ENCODE measurements around the gene AKR1C4.
"Not testable (repeated sequence)": the region's sequence is repeated elsewhere in the genome, so short reads cannot be mapped to it uniquely, and the experiment has no call there.

The AKR1C4 gene

DNA sequence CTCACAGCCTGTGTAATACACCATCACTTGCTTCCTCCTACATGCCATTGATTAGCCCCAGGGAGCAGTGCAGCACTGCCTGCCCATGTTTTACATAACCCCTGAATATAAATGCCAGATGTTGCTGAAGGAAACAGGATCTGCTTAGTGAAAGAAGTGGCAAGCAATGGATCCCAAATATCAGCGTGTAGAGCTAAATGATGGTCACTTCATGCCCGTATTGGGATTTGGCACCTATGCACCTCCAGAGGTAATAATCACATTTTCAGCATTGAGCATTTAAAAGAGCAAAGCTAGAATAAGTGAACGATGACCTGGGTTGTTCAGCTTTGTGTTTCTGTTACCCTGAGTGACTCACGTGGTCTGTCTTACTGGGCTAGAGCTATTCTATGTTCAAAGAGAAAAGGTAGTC lies at the start of gene AKR1C4:
Gene AKR1C4 (plus strand): TSS at position 136 of the 412 bp plus-strand sequence. CDS start 31 bp downstream, at position 167.
- no peak for DNase-seq

DNA sequence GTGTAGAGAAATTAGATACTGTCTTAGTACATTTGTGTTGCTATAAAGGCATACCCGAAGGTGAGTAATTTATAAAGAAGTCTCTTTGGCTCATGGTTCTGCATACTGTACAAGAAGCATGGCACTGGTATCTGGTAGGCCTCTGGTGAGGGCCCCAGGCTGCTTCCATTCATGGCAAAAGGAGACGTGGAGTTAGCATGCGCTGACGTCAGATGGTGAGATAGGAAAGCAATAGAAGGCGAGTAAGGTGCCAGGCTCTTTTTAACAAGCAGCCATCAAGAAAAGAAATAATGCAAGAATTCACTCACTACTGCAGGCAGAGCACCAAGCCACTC lies 49.8 kb upstream of the AKR1C4 start:
- no peak for DNase-seq

DNA sequence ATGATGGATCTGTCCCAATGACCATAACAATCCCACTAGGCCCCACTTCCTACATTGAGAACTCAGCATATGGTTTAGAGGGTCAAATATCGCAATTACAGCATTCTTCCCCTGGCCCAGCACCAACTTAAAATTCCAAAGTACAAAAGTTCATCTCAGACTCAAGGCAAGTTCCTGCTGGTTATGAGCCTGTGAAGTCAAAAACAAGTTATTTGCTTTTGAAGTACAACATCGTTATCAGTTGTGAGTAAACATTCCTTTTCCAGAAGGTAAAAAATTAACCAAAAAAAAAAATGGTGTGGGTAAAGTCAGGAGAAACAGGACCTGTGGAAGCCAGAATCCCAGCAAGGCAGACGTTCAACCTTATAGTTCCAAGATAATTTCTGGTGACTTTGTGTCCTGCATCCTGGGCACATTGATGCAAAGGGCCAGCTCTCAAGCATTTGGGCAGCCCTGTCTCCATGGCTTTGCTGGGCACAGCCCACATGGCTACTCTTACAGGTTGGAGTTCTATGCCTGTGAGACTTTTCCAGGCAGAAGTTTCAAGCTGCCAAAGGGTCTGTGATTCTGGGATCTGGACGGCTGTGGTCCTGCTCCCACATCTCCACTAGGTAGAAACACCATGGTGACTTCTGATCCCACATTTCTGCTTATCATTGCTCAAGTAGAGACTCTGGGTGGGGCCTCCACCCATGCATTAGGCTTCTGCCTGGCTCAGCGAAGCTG lies 49.2 kb upstream of the AKR1C4 start:
- DNase-seq: no peak

DNA sequence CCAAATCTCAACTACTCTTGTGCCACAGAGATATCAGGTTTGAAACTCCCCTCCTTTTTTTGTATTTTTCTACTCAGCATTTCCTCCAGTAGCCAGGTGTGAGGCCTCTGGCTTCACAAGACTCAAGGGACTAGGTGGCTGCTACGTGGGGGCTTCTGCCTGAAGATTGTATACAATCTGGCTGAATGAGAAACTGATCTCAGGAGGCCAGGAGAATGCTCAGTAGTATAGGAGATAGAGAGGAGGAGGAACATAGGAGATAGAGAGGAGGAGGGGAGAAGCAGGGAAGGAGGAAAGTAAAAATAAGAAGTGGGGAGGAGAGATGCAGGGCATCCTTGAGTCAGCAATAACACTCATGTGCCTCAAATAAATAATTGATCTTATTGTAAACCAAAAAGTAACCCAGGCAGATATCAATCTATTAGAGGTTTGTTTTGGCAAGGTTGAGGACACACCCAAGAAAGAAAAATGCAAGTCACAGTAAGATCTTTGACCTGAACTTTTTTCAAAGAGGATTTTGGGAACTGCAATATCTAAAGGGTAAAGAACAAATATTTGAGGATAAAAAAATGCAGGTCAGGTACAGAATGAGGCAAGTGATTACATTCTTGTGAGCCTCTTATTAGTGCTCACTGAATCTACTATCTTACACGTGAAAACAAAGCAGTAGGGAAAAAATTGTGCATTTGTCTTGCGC lies 48.5 kb upstream of the AKR1C4 start:
- no peak for DNase-seq

DNA sequence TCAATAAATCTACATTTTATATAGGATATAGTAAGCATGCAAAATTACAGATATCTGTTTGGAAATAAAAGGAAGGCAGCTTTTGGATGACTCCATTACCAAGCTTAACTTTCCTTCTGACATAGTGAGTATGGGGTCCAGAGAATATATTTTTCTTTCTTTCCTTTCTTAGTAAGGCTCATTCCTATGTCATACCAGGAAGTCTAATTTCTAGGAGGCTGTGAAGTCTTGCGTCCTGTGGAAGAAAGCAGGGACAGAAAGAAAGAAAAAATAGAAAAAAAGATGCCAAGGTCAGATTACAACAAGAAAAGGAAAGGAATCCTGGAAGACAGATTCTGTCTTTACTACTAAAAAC lies 48.0 kb upstream of the AKR1C4 start:
- no peak for DNase-seq

DNA sequence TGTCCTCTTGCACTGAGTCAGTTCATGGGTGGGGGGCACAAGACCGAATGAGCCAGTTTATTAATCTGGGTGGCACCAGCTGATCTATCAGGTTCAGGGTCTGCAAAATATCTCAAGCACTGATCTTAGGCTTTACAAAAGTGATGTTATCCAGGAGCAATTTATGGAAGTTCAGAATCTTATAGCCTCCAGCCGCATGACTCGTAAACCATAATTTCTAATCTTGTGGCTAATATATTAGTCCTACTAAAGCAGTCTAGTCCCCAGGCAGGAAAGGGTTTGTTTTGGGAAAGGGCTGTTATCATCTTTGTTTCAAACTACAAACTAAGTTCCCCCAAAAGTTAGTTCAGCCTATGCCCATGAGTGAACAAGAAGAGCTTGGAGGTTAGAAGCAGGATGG lies 45.6 kb upstream of the AKR1C4 start:
- no peak for DNase-seq

DNA sequence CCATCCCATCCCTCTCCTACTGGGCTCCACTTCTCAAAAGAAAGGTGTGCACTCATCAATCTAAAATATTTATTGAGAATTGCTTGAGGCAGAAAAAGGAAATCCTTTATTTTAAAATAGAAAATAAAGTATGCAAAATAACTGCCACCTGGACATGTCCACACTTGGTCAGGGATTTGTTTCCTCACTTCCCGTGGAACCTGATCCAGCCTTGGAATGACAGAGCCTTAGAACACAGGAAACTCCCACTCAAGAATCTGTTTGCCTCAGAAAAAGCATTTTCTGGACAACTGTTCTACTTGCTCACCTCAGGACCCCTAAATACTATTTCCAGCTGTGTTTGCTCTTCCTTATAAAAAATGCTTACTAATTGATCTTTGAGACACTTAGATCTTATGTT lies 40.7 kb upstream of the AKR1C4 start:
- DNase-seq: no peak

DNA sequence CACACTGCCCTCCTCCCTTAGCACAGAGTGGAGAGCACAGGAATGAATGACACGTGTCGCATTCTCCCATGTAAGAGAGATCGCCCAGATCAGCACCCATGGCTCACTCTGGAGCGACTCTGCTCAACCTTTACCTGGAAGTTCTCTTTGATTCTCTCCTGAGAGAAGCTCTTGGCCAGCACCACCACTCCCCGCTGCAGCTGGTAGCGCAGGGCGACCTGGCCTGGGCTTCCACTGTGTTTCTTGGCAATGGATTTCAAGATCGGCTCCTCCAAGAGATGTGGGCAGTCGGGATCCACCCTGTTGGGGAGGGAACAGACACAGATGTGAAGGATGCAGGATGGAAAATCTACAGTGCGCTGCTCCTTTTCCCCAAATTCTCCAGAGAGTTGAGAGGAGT lies 39.1 kb upstream of the AKR1C4 start:
- DNase-seq: no peak

DNA sequence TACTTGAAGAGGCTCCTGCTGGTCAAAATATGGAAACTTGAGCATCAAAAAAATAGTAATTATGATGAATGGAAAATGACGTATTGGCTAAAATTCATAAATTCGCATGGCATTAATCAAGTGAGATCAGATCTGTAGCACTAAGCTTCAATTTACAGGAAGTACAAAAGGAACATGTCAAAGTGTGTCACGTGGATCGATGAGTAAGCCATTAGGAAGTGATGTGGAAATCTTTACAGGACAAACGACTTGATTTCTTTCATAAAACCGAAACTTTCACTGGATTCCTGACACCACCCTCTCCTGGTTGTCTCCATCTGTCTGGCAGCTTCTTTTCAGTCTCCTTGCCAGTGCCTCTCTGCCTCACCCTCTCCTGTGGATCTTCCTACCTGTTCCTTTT lies 37.5 kb upstream of the AKR1C4 start:
- no peak for DNase-seq

DNA sequence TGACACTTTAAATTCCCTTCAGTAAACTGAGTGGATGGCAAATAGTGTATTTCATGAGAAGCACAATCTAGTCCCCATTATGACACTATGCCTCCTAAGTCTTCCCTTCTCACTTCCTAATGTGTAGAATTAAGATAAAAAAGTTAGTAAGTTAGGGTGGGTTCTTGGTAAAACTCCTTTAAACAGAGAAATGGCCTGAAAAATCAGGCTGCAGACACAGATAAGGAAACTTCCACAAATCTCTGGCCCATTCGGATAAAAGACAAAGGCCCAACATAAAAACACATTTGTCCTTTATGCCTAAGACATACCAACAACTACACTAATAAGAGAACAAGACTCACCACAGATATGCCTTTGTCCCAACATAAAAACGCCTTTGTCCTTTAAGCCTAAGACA lies 33.1 kb upstream of the AKR1C4 start:
- DNase-seq: no peak

DNA sequence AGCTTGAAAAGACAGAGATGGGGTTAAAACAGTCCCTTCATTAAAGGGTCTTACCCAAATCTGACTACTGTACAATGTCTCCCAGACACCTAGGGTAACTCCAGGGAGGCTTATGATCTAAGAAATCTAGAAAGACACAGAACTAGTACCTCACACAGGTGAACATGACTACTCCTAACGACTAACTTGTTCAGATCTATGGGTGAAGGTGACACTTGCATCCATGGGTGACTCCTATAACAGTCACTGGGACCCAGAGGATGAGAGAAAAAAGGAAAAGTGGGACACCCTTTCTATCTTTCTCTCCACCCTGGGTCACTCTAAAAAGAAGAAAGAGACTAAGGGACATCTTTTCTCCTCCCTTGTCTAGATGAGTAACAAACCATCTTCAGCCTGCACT lies 30.9 kb upstream of the AKR1C4 start:
- DNase-seq: no peak

DNA sequence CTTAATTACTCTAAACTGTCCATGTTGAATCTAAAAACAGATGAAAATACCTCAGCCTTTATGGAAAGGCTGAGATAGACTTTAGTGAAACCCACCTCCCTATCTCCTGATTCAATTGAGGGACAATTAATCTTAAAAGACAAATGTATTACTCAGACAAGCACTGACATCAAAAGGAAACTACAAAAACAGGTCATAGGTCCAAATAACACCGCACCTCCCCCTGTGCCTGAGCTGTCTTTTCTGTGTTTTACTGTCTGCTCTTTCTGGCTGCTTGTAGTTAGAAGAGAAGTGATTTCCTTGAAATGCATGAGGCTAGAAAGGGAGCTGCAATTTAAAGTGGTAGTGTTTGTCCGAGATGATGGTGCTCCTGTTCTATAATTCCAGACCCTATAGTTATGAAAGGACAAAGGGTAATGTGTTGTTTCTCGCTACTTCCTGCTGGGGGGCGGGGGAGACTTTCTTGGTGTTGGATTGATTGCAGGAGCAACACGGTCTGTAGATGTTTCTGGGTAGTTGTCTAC lies 27.7 kb upstream of the AKR1C4 start:
- peak in 1 of 4 experiments; percentile 2 for DNase-seq

DNA sequence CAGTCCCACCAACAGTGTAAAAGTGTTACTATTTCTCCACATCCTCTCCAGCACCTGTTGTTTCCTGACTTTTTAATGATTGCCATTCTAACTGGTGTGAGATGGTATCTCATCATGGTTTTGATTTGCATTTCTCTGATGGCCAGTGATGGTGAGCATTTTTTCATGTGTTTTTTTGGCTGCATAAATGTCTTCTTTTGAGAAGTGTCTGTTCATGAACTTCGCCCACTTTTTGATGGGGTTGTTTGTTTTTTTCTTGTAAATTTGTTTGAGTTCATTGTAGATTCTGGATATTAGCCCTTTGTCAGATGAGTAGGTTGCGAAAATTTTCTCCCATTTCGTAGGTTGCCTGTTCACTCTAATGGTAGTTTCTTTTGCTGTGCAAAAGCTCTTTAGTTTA lies 21.1 kb upstream of the AKR1C4 start:
- DNase-seq: not testable (repeated sequence)

DNA sequence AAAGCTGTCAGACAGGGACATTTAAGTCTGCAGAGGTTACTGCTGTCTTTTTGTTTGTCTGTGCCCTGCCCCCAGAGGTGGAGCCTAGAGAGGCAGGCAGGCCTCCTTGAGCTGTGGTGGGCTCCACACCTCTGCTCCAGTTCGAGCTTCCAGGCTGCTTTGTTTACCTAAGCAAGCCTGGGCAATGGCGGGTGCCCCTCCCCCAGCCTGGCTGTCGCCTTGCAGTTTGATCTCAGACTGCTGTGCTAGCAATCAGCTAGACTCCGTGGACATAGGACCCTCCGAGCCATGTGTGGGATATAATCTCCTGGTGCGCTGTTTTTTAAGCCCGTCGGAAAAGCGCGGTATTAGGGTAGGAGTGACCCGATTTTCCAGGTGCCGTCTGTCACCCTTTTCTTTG lies 16.1 kb upstream of the AKR1C4 start:
- DNase-seq: not testable (repeated sequence)

DNA sequence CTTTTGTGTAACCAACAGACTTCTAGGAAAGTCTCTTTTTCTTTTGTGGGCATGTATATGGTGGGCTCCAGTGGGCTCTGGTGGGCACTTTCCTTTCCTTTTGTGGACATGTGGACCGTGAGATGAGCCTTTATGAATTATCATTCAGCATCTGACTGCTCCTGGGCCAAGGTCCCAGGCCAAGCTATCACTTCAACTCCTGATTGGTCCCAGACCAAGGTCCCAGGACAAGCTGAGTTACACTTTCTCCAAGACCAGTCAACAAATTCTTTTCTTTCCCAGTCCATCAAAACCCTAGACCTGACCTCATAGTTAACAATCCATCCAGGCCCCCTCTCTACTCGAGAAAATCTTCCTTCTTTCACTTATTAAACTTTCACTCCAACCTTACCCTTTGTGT lies 12.7 kb upstream of the AKR1C4 start:
- no peak for DNase-seq

DNA sequence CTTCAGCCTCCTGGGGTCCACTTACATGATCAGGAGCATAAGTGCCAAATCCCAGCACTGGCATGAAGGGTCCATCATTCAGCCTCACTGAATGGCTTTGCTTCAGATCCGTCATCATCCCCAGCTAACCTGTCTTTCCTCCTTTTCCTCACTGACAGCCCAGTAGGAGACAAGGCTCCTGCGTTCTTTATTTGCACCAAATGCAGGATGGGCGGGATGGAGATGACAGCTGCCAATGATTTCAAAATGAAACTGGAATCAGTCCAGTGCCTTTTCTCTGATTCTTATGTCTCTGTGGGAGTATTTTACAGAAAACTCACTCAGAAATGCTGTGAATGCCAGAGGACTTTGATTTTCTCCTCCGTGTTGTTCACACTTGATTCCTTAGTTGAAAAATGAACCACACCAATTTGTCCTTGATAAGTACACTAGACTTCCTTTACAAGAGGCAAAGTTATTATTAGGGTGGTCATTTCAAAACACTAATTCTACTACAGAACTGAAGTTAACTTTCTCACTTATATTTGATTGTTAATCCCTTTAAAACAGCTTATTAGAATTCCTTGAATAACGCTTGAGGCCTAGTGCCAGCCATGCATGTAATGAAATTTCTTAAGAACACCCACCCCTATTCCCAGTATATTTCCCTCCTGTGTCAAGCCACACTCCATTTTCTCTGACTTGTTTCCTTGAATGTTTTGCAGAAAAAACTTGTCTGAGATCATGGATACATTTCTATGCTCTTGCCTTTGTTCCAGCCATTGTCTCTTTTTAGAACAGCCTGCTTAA lies 11.5 kb upstream of the AKR1C4 start, which contains the start of gene AKR1C8:
Gene AKR1C8 (minus strand): TSS at position 164 of the 789 bp plus-strand sequence. CDS start 46 bp downstream, at position 118.
- no peak for DNase-seq

DNA sequence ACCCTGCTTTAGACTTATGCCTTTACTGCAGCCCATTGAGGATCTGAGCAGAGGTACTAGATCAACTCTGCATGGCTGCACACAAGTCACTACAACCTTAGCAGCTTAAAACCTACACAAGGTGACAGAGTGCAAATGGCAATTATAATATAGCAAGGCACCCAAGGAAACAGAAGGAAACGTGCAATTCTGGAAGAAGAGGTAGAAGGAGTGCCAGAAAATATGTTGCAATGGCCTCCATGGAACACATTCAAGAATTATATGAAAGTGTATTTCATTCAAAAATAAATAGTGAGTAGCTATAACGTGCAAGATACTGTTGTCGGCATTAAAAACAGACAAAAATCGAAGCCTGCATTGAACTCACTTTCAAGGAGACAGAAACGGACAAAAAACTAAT lies 8.8 kb upstream of the AKR1C4 start:
- DNase-seq: no peak

DNA sequence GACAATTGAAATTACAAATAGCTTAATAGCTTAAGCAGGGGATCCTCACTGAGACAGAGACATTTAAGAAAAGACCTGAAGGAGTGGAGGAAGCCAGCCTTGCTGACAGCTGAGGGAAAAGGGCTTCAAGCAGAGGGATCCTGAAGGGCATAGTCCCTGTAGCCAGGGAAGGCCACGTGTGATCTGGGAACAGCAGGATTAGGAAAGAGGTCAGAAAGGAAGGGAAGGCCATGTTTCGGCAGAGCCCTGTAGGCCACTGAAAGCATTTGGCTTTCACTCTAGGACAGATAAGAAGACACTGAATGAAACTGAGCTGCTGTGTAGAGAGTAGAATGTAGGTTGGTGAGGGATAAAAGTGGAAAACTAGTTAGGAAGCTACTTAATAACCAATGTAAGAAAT lies 8.3 kb upstream of the AKR1C4 start:
- no peak for DNase-seq

DNA sequence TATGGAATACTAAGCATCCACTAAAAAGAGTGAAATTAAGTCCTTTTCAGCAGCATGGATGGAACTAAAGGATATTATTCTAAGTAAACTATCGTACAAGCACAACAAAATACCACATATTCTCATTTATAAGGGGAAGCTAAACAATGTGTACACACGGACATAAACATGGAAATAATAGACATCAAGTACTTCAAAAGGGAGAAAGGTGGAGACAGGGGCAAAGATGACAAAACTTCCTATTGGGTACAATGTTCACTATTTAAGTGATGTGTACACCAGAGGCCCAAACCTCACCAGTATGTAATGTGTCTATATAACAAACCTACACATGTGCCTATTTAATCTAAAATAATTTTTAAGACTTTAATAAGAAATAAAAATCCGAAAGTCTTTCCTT lies 2.2 kb upstream of the AKR1C4 start:
- DNase-seq: no peak

DNA sequence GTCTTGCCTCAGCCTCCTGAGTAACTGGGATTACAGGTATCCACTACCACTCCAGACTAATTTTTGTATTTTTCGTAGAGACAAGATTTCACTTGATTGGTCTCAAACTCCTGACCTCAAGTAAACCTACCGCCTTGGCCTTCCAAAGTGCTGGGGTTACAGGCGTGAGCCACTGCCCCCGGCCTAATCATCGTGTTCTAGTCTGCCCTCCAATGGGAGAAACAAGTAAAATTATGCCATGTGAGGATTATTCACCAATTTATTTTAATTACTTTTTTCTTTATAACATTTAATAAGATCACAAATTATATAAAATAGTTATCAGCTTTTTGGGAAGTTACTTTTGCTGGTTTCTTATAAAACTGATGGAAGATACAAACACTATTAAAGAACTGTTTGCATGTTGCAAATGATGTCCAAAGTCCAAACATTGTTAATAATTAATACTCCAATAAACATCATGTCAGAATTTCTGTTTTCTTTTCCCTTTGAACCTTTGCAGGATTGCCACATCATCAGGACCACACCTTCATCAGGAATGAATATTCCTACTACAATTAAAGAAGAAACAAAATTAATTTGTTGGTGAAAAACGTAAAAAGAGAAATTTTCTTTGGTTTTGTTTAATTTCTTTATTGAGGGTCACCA lies 786 bp upstream of the AKR1C4 start:
- no peak for DNase-seq

DNA sequence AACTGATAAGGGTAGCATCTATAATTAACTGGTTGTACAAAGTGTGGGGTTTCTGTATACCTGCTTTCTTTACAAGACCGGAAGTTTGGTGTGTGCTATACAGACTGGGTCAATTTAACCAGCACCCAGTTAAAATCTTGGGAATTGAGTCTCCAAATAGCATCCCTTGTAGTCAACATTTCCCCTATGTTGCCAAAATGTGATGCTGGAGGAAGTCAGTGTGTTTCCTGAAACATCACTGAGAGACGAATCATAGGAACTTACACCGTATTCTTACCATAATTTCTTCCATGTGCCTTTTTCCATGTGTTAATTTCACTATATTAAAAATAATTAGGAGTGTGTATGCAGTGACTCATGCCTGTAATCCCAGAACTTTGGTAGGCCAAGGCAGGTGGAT lies 1.7 kb downstream of the AKR1C4 start:
- DNase-seq: no peak

DNA sequence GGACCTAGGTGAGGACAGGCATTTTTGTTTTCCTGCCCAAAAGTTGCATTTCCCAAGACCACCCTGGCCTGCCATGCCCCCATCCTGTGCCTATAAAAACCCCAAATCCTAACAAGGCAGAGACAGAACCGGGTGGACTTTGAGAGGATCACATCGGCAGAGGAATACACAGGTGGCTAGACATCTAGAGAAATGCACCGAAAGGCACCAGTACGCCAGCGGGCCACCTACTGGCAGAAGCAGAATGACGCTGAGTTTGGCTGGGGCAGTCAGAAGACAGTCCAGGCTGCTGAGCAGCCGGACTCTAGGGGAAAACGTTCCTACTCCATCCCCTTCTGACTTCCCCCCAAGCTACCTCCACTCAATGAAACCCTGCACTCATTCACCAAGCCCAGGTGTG lies 2.8 kb downstream of the AKR1C4 start:
- no peak for DNase-seq

DNA sequence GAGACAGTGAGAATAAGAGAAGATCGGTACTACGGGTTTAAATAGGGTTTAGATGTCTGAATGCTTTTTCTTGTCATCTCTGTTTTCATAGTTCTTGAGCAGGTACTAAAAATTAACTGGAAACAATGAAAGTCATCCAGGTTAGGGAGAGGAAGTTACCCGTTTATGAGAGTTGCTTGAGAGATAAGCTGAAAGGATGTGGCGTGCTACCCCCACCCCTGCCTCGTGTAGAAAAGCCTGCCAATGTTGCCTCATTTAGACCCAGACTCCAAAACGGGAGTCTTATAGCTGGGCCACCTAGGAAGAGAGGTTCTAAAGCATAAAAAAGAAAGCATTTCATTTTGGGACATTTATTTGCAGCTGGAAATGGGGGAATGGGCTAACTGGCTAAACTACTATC lies 10.2 kb downstream of the AKR1C4 start:
- no peak for DNase-seq

Measured in activated CD4-positive, CD25-positive, alpha-beta regulatory T cell (primary cell).